ENCODE data around the gene DCUN1D2.

DCUN1D2 gene

DNA sequence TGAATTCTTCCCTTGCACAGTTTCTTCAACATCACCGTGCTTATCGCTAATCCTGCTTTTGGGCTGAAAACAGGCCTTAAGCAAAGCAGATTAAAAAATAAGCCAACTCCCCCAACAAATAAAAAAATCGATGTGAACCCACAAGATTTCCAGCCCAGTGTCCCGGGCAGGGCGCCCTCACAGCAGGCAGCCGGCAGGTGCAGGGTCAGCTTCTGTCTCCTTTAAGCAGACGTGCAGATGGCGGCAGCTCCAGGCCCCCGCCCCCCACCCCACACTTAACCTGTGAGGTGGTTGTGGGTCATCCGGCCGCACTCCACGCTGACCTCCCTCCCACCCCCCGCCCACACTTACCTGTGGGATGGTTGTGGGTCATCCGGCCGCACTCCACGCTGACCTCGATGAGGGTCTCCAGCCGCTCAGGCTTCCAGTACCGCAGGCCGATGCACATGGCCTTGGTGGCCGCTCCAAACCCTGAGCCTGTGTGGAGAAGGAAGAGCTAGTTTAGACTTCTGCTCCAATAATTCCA, 57.1 kb downstream of the DCUN1D2 start:
- Histone ChIP-seq H3K36me3 (replicated peaks; ENCODE audit: insufficient read depth, low read length) (no peaks in the 10 kb centered on the region), H4K20me1 (ENCODE audit: insufficient read depth, low read length) (no peaks in the 10 kb centered on the region), H3F3A (ENCODE audit: insufficient read depth, low read length) (no peaks in the 10 kb centered on the region), H3K9ac (ENCODE audit: low read length) (no peak overlapping the region), H3K27me3 (replicated peaks; ENCODE audit: insufficient read depth, low read length) (peaks cover 15% of the 10 kb centered on the region; the same call in 1 of the 2 replicates), H2AFZ (ENCODE audit: low read length) (no peak overlapping the region), H3K79me2 (ENCODE audit: low read length) (no peaks in the 10 kb centered on the region), H3K9me2 (replicated peaks; ENCODE audit: insufficient read depth, low read length) (no peaks in the 10 kb centered on the region), H3K9me3 (replicated peaks; ENCODE audit: insufficient read depth, low read length) (no peaks in the 10 kb centered on the region), H3K4me2 (ENCODE audit: low read depth, low read length) (no peak overlapping the region), H3K27ac (ENCODE audit: low read length) (no peak overlapping the region), H3K4me1 (ENCODE audit: low read length) (no peaks in the 10 kb centered on the region), H3K4me3 (ENCODE audit: low read length) (no peak overlapping the region)
- TF ChIP-seq, protein P1, sequence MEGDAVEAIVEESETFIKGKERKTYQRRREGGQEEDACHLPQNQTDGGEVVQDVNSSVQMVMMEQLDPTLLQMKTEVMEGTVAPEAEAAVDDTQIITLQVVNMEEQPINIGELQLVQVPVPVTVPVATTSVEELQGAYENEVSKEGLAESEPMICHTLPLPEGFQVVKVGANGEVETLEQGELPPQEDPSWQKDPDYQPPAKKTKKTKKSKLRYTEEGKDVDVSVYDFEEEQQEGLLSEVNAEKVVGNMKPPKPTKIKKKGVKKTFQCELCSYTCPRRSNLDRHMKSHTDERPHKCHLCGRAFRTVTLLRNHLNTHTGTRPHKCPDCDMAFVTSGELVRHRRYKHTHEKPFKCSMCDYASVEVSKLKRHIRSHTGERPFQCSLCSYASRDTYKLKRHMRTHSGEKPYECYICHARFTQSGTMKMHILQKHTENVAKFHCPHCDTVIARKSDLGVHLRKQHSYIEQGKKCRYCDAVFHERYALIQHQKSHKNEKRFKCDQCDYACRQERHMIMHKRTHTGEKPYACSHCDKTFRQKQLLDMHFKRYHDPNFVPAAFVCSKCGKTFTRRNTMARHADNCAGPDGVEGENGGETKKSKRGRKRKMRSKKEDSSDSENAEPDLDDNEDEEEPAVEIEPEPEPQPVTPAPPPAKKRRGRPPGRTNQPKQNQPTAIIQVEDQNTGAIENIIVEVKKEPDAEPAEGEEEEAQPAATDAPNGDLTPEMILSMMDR (IDR thresholded peaks at IDR 0.05; ENCODE audit: low read length): no peak
- no peak for TF ChIP-seq EZH2phosphoT487 (IDR thresholded peaks at IDR 0.05; ENCODE audit: low read length)
- no peak for TF ChIP-seq EZH2 (optimal IDR thresholded peaks at IDR 0.05; ENCODE audit: low read depth, low read length)
- no peak for DNase-seq

DNA sequence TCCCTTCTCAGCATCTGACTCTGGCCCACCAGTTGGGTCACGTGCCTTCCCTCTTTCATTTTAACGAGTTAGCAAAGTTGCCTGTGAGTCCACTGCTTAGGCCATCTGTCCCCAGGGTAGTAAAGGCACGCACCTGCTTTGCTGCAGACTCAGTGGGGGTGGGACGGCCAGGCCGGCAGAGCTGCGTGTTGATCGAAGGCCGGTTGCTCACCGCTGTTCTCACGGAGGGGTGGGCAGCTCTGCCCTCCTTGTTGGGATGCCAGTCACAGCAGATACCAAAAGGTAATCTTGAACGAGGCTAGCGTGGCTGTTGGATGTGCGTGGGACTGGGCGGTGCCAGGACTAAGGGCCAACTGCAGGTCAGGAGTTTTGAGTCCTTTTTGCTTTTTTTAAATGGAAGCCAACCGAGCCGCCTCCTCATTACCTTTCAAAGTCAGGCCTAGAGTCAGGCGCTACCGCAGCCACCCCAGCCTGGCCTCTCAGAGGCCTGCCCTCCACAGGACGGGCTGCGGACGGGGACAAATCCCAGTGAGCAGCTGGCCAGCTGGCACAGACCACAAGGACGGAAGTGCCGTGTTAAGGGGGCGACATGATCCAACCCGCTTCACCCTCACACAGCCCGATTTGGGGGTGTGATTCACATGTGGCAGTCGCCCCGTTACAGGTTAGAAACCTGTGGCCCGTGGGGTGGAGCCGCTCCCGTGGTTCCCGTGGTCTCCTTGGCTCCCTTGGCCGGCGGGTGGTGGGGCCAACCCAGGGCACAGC, 57.8 kb downstream of the DCUN1D2 start:
- Histone ChIP-seq H3K27ac (ENCODE audit: low read length) (no peak overlapping the region), H3K36me3 (replicated peaks; ENCODE audit: insufficient read depth, low read length) (no peaks in the 10 kb centered on the region), H3K4me3 (ENCODE audit: low read length) (no peak overlapping the region), H3K9me2 (replicated peaks; ENCODE audit: insufficient read depth, low read length) (no peaks in the 10 kb centered on the region), H3K9ac (ENCODE audit: low read length) (no peak overlapping the region), H2AFZ (ENCODE audit: low read length) (no peak overlapping the region), H3K4me2 (ENCODE audit: low read depth, low read length) (no peak overlapping the region), H3K4me1 (ENCODE audit: low read length) (peaks cover 2% of the 10 kb centered on the region; the same call in 1 of the 2 replicates), H3K27me3 (replicated peaks; ENCODE audit: insufficient read depth, low read length) (peaks cover 19% of the 10 kb centered on the region; the same call in 1 of the 2 replicates), H4K20me1 (ENCODE audit: insufficient read depth, low read length) (no peaks in the 10 kb centered on the region), H3F3A (ENCODE audit: insufficient read depth, low read length) (no peaks in the 10 kb centered on the region), H3K79me2 (ENCODE audit: low read length) (no peaks in the 10 kb centered on the region), H3K9me3 (replicated peaks; ENCODE audit: insufficient read depth, low read length) (no peaks in the 10 kb centered on the region)
- DNase-seq: no peak
- TF ChIP-seq, protein P1 (IDR thresholded peaks at IDR 0.05; ENCODE audit: low read length): no peak
- TF ChIP-seq EZH2 (optimal IDR thresholded peaks at IDR 0.05; ENCODE audit: low read depth, low read length) (no peak), EZH2phosphoT487 (IDR thresholded peaks at IDR 0.05; ENCODE audit: low read length) (no peak)

DNA sequence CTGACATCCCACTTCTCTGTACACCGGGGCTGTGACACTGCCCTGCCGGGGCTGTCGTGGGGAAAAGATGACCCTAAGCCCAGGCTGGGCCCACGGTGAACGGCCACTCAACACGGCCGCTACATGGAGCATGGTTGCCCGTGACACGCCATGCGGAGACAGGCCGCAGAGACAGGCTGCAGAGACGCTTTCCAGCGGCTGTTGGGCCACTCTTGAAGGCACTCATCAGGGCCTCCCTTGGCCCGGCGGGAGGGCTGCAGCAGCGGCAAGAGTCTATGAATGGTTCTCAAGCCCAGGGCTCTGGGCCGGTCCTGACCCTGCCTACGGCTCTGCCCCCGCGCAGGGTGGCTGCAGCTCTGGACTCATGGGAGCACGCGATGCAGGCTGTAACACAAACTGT, 59.3 kb downstream of the DCUN1D2 start:
- H3K4me1 ChIP-seq (ENCODE audit: low read length): peaks cover 12% of the 10 kb centered on the region
- H3K27me3 ChIP-seq (replicated peaks; ENCODE audit: insufficient read depth, low read length): peaks cover 19% of the 10 kb centered on the region; the same call in 1 of the 2 replicates
- H3K4me2 ChIP-seq (ENCODE audit: low read depth, low read length): no peak overlapping the region
- H3K36me3 ChIP-seq (replicated peaks; ENCODE audit: insufficient read depth, low read length): no peaks in the 10 kb centered on the region
- TF ChIP-seq EZH2phosphoT487 (IDR thresholded peaks at IDR 0.05; ENCODE audit: low read length) (no peak), EZH2 (optimal IDR thresholded peaks at IDR 0.05; ENCODE audit: low read depth, low read length) (no peak)
- TF ChIP-seq, protein P1 (IDR thresholded peaks at IDR 0.05; ENCODE audit: low read length): no peak
- H3K9ac ChIP-seq (ENCODE audit: low read length): no peak overlapping the region
- no peak overlapping the region for H3K27ac ChIP-seq (ENCODE audit: low read length)
- no peaks in the 10 kb centered on the region for H3K9me3 ChIP-seq (replicated peaks; ENCODE audit: insufficient read depth, low read length)
- H3K79me2 ChIP-seq (ENCODE audit: low read length): no peaks in the 10 kb centered on the region
- peaks cover 11% of the 10 kb centered on the region; the same call in 1 of the 2 replicates for H3F3A ChIP-seq (ENCODE audit: insufficient read depth, low read length)
- no peak overlapping the region for H3K4me3 ChIP-seq (ENCODE audit: low read length)
- no peaks in the 10 kb centered on the region for H3K9me2 ChIP-seq (replicated peaks; ENCODE audit: insufficient read depth, low read length)
- no peaks in the 10 kb centered on the region for H4K20me1 ChIP-seq (ENCODE audit: insufficient read depth, low read length)
- no peak overlapping the region for H2AFZ ChIP-seq (ENCODE audit: low read length)
- DNase-seq: no peak
